Inflammatory macrophage treated with lipopolysaccharide for 1 hour (primary cell): ENCODE data around the gene SPSB4.
A peak's percentile ranks its signal among the peaks of the same experiment; 100 is the strongest.
"Not testable (repeated sequence)": the region's sequence is repeated elsewhere in the genome, so short reads cannot be mapped to it uniquely, and the experiment has no call there.

Experiments
- DNase-seq, 2 donors: peaks; one replicate each; pipeline ENCODE4 v3.0.0-alpha.2; 2020 to 2022

Gene SPSB4

DNA sequence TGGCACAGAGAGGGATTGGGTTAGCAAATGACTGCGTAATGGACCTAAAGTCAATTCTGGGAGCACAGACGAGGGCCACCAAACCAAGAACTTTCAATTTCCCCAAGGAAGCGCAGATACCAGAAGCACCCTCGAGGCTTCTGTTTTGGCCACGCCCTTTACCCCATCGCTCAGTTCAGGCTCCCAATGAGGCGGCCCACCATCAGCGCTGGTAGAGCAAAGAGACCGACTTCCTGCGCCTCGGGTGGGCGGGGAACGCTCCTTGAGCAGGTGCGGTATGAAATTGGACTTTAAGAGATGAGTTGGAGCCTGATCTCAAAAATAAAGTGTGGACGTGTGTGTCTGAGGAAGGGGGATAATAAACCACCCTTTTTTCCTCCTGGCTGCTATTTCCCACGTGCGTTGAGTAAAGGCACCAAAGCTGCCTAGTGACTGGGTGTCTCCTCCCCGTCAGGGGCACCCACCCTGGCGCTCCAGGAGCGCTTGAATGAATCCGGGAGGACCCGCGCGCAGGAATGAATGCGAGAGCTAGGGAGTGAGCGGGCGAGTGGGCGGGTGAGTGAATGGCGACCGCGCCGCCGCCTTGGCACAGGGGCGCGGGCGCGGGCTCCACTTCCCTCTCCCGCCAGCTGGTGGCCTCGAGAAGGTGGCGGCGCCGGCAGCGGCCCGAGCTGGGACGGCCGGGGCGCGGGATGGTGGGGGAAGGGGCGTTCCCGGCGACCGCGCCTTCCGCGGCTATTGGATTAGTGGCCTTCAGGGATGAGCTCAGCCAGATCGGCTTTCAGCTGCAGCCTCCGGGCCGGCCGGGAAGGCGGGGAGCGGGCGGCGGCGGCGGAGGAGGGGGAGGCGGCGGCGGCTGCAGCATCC is at the start of gene SPSB4:
Gene SPSB4 (plus strand): TSS at position 772 of the 867 bp plus-strand sequence. CDS start 14,758 bp downstream, outside the sequence.
- DNase-seq, result peak; percentile 14 to 19

GRCh38 chr3:141006344-141006743 is 44.8 kb upstream of the SPSB4 start:
- DNase-seq, result no peak

GRCh38 chr3:141009496-141009895 is 41.7 kb upstream of the SPSB4 start:
- no peak for DNase-seq

DNA sequence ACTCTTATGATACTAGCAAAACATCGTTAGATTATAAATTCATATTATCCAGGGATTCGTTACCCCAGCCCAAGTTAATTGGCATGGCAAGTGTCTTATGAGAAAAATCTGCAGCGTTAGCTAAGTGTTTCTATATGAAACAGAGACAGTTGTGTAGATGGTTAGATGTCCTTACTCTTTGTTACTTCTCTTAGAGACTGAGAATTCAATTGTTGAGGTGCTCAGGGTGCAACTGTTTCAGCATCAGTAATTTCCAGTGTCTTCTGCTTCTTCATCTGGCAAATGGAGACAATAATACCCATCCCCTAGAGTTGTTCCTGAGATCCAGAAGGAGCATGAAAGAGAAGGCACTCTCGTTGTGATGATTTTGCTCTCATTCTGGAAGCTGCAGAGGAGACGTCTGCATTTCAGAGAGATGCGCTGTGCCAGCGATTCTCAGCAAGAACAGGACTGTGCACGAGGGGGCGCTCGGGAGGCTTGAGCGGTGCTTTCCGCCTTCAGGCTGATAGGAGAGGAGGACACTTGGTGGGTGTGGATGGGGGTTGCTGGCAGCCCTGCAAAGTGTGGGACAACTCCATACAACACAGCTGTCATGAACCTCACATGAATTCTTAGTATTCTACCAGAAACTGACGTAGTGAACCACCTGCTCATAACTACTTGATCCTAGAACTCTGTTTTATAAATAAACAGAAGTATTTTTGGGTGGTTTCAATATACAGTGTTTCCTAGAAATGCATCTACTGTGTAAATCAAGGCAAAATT is 39.7 kb upstream of the SPSB4 start:
- DNase-seq, result peak; percentile 61 to 87

DNA sequence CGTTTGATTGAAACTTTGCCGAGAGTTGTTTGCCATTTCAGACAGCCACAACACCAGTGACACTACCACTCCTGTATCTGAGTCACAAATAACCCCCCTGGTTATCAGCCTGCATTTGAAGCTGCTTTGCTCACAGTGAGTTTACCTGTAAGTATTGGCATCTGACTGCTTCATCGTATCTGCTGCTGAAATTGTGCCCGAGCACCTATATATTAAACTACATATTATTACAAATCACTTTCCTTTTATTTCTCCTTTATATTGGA is 39.2 kb upstream of the SPSB4 start:
- DNase-seq, result no peak

GRCh38 chr3:141012571-141012970 is 38.6 kb upstream of the SPSB4 start:
- DNase-seq, result no peak

GRCh38 chr3:141015481-141015880 is 35.7 kb upstream of the SPSB4 start:
- no peak for DNase-seq

GRCh38 chr3:141017366-141018322 is 33.5 kb upstream of the SPSB4 start:
- not testable (repeated sequence) for DNase-seq

- DNase-seq, result no peak
Measured at GRCh38 chr3:141019244-141019643, 31.9 kb upstream of the SPSB4 start.

- DNase-seq, result peak; percentile 26 to 79
Measured at GRCh38 chr3:141020143-141020830, 30.9 kb upstream of the SPSB4 start.

- no peak for DNase-seq
Measured at GRCh38 chr3:141021261-141021660, 29.9 kb upstream of the SPSB4 start.

- no peak for DNase-seq
Measured at GRCh38 chr3:141030296-141030695, 20.9 kb upstream of the SPSB4 start.

DNA sequence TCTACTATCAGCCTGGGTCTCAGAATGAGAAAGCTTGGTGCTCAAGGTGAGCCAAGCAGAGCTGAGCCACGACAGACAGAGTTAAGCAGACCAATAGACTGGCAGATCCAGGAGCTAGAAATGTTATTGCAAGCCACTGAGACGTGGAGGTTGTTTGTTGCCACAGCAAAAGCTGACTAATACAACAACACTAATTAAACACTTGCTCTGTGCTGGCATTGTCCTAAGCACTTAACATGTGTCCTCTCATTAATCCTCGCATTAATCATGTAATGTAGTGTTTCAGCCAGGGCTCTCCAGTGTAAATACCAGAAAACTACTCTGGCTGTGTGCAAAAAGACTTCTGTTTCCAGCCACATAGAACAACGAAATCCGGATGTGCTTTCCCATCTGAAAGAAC is 11.6 kb upstream of the SPSB4 start:
- no peak for DNase-seq

DNA sequence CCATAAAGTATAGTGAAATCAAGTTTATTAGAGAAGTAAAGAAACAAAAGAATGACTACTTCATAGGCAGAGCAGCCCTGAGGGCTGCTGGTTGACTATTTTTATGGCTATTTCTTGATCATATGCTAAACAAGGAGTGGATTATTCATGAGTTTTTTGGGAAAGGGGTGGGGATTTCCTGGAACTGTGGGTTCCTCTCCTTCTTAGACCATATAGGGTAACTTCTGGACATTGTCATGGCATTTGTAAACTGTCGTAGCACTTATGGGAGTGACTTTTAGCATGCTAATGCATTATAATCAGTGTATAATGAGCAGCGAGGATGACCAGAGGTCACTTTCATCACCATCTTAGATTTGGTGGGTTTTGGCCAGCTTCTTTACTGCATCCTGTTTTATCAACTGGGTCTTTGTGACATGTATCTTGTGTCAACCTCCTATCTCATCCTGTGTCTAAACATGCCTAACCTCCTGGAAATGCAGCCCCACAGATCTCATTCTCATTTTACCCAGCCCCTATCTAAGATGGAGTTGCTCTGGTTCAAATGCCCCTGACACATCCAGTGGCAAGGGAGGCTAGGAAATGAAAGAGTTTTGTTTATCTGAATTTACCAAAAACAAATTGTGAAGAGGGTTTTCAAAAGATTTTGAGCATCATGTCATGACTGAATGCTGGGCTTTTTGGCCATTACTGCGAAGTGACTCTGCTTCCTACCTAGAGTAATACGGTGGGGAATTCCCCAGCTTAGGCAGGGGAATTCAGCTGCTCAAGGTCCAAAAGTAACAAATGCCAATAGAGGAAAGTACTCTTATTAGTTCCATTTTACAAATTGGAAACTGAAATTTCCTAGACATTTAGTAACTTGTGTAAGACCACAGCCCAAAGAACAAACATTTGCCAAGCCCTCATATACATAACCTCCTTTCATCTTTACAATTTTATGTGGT is 6.2 kb upstream of the SPSB4 start:
- peak; percentile 22 to 25 for DNase-seq

GRCh38 chr3:141045849-141046248 is 5.3 kb upstream of the SPSB4 start:
- no peak for DNase-seq

GRCh38 chr3:141047168-141047567 is 4.0 kb upstream of the SPSB4 start:
- DNase-seq, result no peak

DNA sequence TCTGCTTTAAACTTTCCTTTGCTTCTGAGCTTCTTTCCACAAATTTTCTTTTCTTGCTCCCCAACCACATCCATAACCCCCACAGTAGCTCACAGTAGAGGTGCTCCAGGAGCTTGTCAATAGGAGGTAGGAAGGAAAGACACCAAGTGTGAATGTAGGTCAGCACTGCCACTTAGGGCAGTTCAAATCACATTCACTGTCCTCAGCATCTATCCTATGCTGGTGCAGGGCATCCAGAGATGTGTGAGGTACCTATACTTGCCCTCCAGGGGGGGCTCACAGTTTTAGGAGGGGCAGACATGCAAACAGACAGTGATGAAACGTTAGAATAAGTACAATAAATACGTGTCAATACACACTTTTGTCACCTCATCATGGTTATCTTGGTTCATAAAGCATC is 1.5 kb upstream of the SPSB4 start:
- DNase-seq, result peak in 1 of 2 donors; percentile 7

GRCh38 chr3:141051443-141052200 is 475 bp downstream of the SPSB4 start:
- DNase-seq, result no peak

DNA sequence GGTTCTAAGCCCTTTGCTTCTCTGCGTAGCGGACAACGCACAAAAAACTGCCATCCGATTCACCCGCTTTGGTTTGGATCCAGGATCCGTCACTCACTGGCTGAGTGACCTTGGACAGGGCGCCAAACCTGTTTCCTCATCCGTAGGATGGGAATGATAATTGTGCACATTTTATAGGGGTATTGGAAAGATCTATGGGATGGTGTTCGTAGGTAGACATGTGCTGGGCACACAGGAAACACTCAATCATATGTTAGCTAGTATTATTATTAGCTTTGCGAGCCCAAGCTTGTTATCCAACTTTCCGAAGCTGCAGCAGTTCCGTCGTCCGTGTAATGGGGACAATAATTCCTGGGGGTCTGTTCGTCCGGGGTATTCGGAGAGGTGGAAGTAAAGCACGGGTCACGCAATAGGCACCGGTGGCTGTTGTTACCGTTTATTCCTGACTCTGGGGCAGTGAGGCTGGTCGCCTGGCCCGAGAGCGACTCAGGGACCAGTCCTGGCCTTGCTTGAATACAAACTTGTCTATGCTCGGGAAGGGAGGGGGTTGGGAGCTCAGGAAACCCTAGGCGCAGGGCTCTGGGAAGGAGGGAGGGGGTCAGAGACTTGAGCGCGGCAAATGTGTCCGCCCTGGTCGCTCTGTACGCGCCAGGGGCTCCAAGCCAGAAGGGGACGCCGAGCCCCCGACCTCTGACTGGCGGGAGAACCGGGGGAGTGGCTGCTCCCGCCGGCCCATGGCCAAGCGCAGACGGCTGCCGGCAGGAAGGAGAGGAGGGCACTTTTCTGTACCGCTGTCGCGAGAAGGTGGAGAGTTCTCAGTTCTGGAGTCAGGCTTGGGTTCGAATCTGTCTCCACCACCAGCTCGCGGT is 1.3 kb downstream of the SPSB4 start:
- DNase-seq, result no peak
